HG03103 (cell line): ENCODE results near the gene ST8SIA4.

Source experiments
- ATAC-seq: cut with Tn5 transposase; IDR thresholded peaks from one replicate; pipeline ENCODE4 v1.9.1; 2021; ENCODE audit warnings: low read depth; ENCODE audit not compliant: unreplicated experiment

Gene ST8SIA4

DNA sequence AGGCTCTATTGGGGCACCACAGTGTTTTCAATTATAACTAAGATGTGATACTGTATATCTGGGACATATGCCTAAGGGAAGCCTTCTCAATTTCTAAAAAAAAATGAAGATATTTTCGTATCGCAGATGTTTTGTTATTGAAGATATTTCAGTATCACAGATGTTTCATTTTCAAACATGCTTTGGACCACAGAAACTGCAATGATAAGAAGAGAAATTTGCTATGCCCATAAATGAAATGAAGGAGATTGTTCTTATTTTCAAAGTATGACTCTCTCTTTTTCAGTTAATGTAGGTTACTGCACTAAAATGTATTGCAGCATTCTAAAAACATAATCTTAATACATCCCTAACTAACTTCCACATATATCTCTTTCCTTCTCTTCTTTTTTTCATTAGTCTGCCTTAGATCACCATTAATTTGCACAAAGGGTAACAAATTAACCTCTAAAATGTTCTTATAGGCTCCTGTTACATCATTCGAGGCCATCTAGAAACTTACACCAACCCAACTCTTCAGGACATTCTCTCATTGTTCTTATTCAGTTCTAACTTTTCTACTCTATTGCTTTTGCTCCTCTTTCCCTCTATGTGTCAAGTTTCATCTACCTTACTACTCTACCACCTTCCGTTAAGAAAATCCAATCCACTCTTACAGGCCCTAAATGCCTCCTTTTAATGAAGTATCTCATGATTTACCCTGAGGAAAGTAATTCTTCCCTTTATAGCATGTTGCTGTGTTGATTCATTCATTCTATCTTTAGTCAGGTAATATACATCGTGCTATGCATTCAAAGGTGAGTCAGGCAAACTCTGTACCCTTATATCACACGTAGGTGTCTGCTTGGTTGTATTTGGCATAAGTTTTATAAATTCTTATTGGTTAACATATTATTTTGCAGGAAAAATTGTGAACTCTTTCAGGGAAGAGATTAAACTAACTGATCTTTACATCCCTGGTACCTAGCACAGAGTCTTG, 70.5 kb downstream of the ST8SIA4 start:
- no peak for ATAC-seq

DNA sequence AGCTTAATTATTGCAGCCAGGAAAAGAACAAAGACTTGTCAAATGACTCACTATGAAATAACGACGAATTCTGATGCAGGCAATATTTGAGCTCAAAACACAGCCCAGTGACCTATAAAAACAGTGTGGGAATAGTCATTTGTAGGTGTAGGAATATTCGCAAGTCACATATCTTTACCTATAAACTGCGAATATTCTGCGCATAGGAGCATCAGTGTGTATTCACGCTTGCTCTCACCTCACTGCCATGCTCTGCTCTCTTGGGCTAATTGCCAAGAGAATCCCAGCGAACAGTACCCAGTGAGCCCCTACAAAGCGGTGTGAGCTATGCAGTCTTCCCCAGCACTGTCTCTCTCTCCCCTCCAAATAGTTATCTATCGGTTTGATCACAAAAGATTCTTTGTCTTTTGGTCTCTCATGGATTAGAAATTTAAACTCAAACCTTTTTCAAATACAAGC, 74.2 kb downstream of the ST8SIA4 start:
- ATAC-seq = no peak

DNA sequence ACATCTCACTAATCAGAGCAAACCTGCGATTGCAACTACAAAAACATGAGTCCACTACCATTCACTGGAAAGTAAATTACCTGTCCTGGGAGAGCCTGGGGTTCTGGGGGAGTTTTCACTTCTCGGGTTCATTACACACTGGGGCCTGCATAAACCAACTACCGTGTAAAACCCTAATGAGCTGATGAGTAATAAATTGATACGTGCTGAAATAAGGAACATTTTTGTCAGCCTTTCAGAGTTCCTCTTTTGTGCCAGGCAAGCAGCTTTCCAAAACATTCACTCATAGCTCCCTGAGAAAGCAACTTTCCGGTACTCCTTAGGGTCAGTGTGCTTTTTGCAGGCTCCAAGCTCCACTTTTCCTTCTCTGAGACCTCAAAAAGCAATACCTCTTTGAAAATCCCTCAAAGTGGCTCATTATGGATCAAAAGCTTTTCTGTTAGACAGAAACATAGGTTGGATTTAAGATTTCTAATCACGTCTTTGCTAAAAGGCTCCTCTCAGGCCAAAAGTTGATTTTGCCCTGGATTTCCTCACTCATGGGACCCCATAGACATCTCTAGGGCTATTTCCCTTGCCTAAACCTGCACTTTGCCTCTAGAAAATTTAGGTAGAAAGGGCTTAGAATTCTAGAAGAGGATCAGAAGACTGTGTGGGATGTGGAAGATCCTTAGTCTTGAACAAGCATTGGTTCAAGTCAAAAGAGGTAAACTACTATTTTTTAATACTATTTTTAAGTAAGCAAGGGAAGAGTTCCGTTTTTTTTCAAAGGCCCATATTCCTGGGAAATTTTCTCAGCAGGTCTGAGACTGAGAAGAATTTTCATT, 74.8 kb downstream of the ST8SIA4 start:
- ATAC-seq = peak; percentile 70

DNA sequence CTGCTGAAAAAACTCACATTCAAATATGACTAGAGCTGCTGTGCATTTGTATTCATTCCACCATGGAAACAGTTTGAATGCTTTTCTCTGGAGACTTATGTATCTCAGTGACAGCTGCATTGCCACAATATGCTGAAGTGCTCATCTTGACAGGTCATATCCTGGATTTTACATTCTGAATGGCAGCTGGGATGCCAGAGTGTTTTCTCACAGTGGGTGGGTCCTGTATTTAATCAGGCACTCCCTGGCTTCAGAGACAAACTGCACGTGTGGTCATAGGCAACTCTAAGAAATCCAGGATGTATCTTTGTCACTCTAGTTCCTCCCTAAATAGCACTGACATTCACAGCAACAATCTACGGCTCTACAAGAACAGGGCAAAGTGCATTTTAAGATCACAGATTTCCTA, 75.6 kb downstream of the ST8SIA4 start:
- peak; percentile 15 for ATAC-seq

DNA sequence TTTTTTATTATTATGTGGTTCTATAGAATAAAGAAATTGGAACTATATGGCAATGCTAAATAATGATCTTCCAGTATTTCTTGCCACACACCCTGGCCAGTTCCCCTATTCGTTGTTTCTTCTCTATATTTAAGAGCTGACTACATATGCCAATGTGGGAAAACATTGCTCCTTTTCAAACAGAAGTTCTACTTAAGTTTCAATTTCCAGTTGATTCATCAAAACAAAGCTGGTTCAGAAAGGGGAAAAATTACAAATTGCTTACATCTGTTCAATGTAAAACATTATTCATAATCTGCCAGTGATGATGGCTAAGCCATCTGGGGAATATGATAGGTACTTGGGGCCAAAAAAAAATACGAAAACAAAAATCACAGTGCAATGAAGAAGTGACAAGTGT, 76.9 kb downstream of the ST8SIA4 start:
- peak; percentile 28 for ATAC-seq

DNA sequence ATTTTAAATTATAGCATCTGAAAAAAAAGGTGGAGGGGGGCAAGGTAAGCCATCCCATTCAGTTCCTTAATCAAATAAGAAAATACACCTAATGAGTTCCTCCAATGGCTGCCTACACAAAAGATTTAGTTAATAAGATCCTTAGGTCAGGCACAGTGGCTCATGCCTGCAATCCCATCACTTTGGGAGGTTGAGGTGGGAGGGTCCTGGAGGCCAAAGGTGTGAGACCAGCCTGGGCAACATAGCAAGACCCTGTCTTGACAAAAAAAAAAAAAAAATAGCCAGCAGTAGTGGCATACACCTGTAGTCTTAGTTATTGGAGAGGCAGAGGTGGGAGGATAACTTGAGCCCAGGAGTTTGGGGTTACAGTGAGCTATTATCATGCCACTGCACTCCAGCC, 78.4 kb downstream of the ST8SIA4 start:
- no peak for ATAC-seq

DNA sequence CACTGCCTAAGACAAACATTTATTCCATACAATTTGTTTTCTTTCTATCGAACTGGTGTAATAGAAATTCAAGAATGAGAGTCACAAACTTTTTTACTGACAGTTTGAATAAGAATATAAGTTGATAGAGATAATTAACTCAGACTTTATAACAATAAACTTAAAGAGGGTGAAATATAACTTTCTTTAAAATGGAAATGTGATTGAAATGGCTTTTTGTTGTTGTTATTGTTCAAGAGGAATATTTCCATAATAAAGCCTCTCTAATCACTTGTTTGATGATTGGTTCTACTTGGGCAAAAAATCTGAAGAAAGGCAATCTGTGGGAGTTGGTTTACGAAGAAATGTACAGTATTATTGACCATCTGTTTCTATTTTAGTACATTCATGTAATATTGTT, 79.3 kb downstream of the ST8SIA4 start:
- ATAC-seq = no peak

DNA sequence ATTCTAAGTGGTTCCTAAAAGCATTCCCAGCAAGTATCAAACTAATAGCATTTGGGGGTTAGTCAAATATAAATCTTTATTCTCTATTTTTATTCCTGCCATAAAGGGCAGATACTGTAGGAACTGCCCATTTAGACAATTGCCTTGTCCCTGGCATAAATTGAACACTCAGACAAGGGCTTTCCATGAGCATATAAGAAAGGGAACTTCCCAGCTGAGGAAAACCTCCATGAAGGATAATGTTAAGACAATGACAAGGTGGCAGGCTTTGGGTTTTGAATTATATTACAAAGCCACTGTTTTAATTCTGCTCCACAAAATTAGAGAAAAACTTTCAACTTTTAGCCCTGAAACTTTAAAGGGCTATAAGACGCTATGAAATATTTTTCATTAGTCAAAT, 81.3 kb downstream of the ST8SIA4 start:
- no peak for ATAC-seq

DNA sequence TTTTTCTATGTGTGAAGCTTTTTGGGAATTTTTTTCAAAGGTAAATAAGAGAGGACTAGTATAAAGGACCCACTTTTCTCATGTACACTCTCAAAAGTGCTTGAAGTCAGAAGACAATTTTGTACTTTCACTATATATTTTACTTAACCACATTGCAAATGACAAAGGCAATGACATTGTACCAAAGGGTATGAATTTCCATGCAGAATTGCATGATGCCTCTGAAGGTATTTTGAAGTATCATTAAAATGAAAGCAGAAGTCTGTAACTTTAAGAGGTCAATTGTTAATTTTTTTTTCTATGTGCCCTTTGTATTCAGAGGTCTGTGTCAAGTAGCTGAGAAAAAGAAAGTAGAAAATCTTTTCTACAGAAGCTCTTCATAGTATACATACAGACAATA, 84.7 kb downstream of the ST8SIA4 start:
- ATAC-seq = no peak

DNA sequence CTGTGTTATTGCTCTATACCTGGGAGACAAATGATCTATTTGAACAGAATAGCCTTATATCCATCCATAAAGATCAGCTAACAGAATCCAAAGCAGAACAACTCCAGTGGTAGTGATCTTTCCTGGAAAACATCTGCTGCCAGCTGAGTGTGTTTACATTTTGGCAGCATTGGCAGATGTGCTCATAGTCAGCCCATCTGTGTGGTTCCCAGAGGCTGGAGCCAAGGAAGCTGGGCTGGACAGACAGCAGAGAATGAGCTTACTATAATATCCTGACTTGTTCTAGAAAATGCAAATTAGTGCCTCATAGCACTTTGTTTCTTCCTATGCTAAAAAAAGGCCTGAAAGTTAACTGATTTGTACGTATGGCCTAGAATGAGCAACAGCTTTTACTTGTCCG, 99.7 kb downstream of the ST8SIA4 start:
- no peak for ATAC-seq

DNA sequence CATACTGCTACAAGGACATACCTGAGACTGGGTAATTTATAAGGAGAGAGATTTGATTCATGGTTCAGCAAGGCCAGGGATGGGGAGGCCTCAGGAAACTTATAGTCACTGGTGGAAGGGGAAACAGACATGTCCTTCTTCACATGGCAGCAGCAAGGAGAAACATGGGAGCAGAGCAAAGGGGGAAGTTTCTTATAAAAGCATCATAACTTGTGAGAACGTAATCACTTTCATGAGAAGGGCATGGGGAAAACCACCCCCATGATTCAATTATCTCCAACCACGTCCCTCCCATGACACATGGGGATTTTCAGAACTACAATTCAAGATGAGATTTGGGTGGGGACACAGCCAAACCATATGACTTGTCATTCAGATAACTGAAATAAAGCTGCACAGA, 100.9 kb downstream of the ST8SIA4 start:
- no peak for ATAC-seq

DNA sequence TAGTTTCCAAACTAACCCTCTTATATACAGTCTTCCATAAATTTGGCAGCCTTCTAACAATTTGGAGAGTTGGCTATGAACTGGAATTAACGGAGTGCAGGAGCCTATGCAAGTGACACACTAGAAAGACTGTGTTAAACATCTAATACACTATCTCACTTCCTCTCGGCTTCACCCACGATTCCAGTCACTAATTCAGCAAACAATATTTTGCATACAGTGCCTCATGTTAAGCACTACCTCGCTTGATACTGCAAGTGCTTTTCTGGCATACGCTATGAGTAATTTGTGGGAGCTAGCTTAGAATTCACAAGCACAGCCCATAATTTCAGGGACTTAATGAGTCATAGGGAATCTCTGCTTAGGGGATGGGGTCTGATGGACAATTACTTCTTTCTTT, 102.5 kb downstream of the ST8SIA4 start:
- ATAC-seq = peak; percentile 83

DNA sequence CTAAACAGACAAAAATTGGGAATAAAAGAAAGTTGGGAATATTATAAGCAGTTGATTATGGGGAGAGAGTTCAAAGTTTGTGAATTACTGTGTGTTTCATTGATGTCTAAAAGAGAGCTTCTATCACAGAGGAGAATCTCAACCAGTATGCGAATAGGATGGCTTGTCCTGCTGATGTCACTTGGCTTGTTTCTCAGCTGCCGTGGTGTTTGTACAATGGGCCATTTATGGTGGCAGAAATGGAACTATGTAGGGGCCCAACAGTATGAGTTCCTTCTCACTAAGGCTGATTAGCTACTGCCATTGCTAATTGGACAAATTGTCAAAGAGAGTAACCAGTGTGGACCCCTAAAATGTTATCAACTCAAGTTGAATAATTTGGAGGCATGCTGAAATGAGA, 103.9 kb downstream of the ST8SIA4 start:
- no peak for ATAC-seq

DNA sequence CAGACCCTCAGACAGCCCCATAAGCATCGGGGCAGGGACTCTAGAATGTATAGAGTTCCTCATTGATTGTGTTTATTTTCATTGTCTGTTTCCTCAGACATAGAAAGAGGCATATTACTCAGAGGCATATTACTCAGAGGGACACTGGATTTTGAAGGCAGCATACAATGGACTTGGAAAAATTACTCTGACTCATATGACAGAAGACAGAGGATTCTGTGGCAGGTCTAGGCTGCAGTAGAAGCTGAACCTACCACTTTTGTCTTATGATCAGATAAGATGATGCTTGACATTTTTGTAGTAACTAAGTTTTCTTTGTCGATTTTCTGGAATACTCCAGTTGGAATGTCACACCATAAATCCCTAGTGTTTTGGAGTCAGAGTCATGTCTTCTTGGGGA, 105.2 kb downstream of the ST8SIA4 start:
- no peak for ATAC-seq

DNA sequence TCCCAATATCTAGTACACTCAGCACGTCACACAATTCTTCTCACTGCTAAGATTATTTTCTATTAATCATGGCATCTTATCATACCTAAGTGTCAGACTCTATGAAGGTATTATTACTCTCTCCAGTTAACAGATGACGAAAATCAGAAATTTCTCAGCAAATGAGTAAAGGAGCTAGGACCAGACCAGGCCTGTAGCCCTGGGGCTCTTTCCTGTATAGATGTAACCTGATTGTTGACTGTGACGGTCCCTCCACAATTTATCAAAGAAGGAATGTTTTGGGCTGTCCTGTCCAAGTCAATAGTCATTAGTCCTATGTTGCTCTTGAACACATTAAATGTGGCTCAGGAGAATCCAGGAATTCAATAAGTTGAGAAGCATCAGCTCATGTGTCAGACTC, 106.2 kb downstream of the ST8SIA4 start:
- ATAC-seq = no peak

DNA sequence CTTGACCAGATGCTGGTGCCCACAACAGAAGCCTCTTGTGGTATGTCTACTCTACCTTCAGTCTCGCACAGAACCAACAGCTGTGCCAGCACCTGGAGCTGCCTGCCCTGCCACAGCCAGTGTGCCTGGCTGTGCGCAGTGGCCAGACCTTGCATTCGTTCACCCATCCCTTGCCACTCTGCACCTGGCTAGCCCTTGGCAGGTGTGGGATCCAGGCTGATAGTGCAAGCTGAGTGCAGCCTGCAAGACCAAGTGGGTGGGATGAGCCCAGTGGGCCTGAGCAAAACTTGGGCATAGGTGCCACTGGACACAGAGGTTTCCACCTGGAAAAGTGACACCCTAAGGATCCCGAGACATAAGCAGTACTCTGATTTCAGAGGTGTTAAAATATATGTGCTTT, 108.2 kb downstream of the ST8SIA4 start:
- no peak for ATAC-seq

DNA sequence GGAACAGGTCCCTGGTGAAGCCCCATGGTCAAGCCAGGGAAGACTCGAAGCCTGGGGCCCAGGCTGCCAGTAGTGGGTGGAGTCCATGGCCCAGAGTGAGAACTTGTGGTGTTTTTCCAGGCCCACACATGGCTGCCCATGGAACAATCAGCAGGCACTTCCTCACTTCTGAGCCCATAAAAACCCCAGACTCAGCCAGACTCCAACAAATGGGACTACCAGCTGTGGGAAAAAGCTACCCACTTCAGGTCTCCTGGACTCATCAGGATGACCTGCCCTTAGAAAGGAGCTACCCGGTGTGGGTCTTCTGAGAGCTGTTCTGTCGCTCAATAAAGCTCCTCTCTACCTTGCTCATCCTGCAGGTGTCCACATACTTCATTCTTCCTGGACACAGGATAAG, 108.9 kb downstream of the ST8SIA4 start:
- ATAC-seq = no peak

DNA sequence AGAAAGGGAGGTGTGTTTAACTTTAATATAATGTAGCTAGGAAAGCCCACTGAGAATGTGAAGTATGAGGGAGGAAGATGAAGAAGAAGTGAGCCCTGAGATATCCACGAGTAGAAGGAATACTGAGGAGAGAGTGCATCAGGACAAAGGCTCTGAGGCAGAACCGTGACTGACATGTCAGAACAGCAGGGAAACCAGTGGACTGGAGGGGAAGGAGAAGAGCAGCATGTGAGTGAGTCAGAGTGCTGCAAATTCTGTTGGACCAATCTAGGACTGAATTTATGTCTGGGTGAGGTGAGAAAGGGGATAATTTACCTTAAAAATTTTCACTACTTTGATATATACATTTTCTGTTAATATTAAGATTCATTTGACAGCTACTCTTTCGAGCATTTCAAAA, 110.3 kb downstream of the ST8SIA4 start:
- ATAC-seq = no peak

DNA sequence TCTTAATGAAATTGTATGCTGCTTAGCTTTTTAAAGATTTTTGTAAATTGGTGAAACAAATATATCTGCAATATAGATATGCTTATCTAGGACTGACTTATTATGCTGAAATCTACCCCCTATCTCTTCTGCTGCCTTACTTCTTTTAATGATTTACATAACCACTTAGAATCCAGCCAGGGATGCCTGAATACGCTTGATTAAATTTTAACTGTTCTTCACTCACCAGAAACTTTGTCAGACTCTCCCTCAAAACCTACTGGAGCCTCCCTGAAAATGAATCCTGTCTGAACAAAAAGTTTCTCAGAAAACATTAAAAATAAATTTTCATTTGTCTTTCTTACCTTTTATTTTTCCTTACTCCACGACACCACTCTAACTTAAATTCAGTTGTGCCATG, 111.7 kb downstream of the ST8SIA4 start:
- ATAC-seq = no peak

DNA sequence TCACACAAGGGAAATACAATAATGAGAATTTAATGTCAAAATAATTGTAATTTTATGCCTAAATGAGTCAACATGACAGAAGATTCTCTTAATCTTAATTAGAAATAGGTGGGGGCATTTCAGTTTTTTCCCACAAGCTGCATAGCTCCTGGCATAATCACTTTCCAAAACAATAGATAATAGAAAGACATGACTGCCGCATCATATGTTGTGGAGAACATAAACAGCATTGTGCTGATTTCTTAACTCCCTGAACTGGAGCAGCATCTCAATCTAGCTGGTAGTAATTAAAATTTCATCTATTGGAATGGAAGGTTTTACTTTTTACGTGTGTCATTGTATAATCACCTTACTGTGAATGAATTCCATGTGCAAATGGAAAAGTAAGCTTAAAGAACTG, 112.1 kb downstream of the ST8SIA4 start:
- no peak for ATAC-seq

DNA sequence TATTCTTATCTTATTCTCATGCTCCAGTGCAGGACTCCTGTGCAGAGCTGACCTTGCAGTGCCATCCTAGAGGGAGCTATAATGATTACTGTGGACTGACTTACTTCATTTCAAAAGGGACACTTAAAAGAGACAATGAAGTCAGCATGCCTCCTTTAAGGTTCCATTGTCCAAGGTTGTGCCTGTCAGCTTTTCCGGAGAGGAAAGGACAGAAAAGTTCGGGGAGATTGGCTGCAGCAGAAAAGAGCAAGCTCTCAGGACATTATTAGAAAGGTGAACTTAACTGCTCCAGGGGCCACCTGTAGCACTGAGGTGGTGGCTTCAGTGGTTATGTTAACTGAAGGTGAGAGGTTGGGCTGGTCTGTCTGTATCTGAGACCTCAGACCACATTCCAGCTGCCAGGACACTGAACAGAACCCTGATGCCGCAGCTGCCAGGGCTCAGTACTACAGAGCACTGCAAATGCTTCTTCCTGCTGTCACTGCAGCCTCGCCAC, 112.9 kb downstream of the ST8SIA4 start:
- ATAC-seq = no peak
